Renal cortex interstitium (tissue), 11 donors: Measurements from ENCODE around the gene GPR55. TPM values are rescaled to one million over a fixed set of nuclear protein-coding genes. Genes with fewer than 3 reads are reported as not detected.

Experiments used
- DNase-seq, 11 donors: peaks; one replicate each; pipeline ENCODE4 v3.0.0-alpha.2; 2013; ENCODE audit warnings: low read depth in 9 of 11, low spot score in 4 of 11; ENCODE audit errors: extremely low read depth in 1 of 11
- polyA plus RNA-seq, 3 donors: library from polyadenylated mRNA; unstranded; fragments of 120-200 nt; gene quantifications; one replicate each; pipeline ENCODE4 v1.2.1, GENCODE V29; 2013; ENCODE audit not compliant: insufficient read length in 3 of 3

GPR55 gene
- polyA plus RNA-seq, 3 donors, result 0.17 to 0.30 (median 0.22) TPM

- DNase-seq, result no peak
These were observed 419 bp upstream of the GPR55 start for GRCh38 chr2:230925443-230925878.

DNA sequence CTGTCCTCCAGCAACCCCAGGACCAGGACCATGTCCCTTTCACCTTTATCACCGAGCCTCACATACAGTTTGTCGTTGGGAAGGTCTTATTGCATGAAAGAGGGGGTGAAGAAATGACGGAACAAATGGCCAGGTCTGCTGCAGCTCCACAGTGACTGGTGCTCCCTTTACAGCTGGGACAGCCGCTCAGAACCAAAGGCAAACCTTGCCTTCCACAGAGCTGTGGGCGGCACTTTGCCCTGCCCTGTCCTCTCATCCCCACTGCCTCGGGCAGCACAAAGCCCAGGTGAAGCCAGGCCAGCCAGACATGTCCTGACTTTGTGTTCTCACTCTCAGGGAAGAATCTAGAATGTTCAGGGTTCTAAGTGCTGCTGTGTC lies 961 bp downstream of the GPR55 start:
- no peak for DNase-seq

GRCh38 chr2:230922951-230923717 lies 1.9 kb downstream of the GPR55 start:
- DNase-seq, result no peak

- DNase-seq, result no peak
These were observed 3.0 kb downstream of the GPR55 start for GRCh38 chr2:230921806-230922595.

DNA sequence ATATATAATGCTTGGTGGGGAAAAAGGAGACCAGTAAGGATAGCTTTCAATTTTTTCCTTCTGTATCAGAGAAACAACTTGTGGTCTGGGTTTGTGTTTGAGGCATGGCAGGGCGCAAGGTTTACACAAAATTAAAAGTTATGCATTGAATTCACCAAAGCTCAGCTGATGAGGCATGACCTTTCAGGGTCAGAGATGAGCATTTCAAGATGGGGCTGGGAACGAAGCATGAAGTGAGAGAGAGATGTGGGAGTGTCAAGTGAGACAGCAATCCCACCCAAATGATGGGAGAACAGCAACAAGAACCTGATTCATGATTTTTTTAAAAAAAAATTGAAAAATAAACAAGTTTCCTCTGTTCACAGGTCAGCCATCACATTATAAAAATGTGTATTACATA lies 4.9 kb downstream of the GPR55 start:
- DNase-seq, result no peak

DNA sequence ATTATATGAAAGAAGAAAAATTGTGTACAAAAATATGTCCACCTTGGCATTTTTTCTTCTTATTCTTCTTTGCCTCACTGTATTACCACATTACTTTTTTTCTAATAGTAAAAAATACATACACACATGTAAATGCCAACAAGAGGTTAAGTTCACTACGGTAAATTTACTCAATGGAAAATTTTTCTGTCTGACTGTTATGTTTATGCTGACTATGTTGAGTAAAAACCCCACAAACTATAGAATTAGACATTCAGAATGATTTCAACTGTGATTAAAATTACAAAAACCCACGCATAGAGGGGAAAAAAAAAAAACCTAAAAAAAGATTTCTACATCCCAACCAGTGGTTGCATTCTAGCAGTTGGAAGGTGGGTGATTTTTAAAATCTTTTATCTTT lies 5.4 kb downstream of the GPR55 start:
- no peak for DNase-seq

GRCh38 chr2:230919240-230919639 lies 5.8 kb downstream of the GPR55 start:
- no peak for DNase-seq

DNA sequence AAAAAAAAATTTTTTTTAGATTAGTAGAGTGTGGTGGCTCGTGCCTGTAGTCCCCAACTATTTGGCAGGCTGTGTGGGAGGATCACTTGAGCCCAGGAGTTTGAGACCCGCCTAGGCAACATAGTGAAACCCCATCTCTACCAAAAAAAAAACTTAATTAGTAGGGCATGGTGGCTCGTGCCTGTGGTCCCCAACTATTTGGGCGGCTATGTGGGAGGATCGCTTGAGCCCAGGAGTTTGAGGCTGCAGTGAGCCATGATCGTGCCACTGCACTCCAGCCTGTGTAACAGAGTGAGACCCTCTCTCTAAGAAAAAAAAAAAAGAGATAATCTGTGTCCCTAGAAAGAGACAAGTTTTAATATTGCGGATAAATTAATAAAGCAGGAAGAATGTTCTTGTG lies 8.8 kb downstream of the GPR55 start:
- no peak for DNase-seq

GRCh38 chr2:230915319-230915718 lies 9.7 kb downstream of the GPR55 start:
- DNase-seq, result no peak

DNA sequence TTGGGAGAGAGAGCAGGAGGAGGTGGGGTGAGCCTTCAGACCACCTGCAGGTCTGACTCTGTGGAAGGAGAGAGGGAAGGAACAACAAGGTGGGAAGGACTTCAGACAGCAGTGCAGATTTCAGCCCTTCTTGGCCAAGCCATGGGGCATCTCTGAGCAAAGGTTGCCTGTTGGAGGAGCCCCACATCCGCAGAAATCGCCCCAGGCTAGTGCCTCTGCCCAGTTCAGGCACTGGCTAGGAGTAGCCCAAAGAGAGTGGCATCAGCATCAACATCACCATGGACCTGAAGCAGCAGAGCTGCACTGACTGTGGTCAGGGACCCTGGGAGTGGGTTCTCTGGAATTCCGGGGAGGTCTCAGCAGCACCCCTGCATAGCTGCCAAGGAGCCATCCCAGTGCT lies 10.2 kb downstream of the GPR55 start:
- no peak for DNase-seq

DNA sequence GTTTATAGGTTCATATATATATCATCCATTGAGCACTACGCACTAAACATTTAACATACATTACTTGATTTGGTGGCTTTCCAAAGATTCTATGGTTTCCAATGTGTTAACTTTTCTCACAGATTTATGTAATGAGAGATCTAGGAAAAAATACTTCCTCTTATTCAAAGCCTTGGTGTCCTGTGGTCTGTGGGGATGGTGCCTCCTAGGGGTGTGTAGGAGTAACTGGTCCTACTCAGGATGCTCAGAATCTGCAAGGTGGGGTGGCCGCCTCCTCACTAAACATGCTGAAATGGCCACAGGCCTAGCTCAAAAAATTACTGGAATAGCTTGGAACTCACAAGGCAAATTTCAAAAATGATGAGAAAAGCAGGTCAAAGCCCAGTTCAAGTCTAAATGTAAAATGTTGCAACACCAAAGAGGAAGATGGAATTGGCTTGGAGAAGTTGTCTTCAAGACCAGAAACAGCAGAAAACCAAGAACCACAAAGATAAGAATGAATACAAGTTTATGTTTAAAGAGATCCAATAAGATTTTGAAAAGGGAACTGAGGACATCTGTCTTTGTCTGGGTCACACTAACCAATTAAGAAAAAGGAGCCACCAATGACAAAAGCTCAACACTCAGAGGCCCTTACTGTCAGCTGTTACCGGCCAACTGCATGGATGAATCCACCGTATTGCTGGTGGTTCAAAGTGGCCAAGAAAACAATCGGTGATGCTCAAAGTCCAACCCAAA lies 11.5 kb downstream of the GPR55 start:
- DNase-seq, result no peak

DNA sequence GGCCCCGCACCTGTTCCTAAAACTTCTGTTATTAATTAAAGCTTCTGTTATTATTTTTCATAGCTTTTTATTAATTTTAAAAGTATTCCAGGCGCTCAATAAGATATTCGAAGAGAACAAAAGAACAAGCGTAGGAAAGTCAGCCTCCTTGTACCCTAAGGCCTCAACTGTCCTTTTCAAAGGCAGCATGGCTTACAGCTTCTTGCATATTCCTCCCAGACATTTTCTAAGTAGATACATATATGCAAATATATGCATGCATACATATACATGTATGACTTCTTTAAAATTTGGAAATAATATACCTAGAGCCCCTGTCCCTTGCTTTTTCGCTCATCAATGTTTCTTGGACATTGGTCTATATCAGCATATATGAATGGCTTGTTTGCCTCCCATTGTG lies 12.3 kb downstream of the GPR55 start:
- no peak for DNase-seq

DNA sequence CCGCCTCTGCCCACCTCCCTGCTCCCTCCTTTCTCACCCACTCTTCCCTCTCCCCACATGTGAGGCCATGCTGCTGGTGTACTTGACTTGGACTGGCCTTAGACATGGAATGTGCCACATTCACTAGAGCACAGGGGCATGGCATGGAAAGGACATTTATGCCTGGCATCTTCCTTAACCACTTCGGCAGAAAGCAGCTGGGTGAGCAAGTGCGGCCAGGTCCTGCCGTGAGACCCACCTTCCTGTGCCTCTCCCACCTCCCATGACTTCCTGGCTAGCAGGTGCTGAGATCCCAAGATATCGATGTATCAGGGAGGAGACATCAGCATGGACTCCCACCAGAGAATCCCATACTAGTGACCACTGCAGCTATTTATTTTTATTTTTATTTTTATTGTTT lies 13.0 kb downstream of the GPR55 start:
- DNase-seq, result no peak

DNA sequence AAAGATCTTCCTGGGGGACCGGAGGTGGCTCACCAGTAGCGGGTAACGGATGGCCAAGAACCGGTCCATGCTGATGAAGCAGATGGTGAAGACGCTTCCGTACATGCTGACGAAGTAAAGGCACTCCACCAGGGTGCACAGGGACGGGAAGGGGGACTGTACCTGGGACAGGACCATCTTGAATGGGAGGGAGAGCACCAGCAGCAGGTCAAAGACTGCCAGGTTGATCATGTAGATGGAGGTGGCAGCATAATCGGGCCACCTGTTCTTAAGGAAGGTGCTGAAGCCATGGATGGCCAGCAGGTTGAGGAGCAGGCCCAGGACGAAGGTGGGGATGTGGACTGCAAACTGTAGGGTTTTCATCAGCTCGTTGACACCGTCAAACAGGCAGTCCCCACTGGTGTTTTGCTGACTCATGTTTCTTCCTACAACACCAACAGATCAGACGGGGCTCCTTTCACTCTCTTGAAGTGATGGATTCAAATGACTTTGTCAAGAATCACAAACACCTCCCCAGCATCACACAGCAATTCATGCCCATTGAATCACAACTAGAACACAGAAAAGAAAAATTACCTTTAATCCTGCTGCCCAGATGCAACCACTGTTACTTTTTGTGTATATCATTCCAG lies 14.4 kb downstream of the GPR55 start:
- DNase-seq, result no peak

GRCh38 chr2:230909841-230910545 lies 15.0 kb downstream of the GPR55 start:
- no peak for DNase-seq

GRCh38 chr2:230908595-230909191 lies 16.3 kb downstream of the GPR55 start:
- DNase-seq, result peak; percentile 42 to 80 (median 56)

GRCh38 chr2:230908092-230908594 lies 16.9 kb downstream of the GPR55 start:
- peak in 1 of 11 donors; percentile 31 for DNase-seq

DNA sequence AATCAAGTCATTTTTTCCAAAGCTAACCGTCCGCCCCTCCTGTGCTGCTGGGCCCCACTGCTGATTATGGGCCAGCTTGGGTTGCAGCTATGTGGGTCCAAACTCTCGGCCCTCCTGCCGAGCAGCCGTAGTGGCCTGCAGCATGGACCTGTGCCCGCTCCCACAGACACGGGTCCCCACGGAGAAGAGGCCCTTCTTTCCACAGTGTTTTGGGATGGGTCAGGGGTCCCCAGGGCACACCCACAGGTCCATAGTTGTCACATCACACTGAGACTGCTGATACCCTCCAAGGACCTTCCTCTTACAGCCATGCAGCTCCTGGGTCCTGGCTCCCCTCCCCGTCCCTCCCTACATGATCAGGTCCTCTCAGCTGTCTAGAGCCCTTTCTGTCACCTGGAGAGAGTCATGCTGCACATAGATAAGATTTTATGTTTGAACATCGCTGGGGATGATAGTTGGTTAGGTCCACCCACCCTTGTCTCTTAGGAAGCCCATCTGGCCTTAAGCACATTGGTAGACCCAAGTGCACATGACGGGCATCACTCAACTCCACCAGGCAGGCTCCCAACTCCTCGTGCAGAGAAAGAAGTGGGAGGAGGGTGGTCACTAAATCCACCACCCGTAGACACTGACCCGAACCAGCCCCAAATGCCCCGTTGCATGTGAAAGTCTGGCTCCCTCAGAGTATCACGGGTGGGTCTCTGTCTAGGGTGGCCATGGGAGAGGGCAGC lies 17.5 kb downstream of the GPR55 start:
- DNase-seq, result no peak
